SU-DHL-6 (cell line): Measurements from ENCODE around the gene UGT2B15.
"Not testable (repeated sequence)": the region's sequence is repeated elsewhere in the genome, so short reads cannot be mapped to it uniquely, and the experiment has no call there.

Source experiments
- EZH2phosphoT487 ChIP-seq: fragments of 200-600 bp; sonication (generic), shearing (Covaris generic); conservative IDR thresholded peaks from 2 replicates; pipeline ENCODE4 v1.6.1; 2018; ENCODE audit warnings: mild to moderate bottlenecking, antibody characterized with exemption, low read length, moderate library complexity, mixed read lengths
- TF ChIP-seq, protein P1 (sequence below): fragments of 200-600 bp; sonication (generic); IDR thresholded peaks from one replicate; pipeline ENCODE4 v1.5.1; 2017; ENCODE audit warnings: antibody characterized with exemption, mild to moderate bottlenecking, low read length, moderate library complexity; ENCODE audit not compliant: insufficient read depth, poor library complexity, severe bottlenecking

DNA sequence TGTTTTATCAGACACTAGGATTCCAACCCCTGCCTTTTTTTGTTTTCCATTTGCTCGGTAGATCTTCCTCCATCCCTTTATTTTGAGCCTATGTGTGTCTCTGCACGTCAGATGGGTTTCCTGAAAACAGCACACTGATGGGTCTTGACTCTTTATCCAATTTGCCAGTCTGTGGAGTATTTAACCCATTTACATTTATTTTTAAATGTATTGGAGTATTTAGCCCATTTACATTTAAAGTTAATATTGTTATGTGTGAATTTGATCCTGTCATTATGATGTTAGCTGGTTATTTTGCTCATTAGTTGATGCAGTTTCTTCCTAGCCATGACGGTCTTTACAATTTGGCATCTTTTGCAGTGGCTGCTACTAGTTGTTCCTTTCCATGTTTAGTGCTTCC is 10.8 kb upstream of the UGT2B15 start:
- TF ChIP-seq, protein P1, sequence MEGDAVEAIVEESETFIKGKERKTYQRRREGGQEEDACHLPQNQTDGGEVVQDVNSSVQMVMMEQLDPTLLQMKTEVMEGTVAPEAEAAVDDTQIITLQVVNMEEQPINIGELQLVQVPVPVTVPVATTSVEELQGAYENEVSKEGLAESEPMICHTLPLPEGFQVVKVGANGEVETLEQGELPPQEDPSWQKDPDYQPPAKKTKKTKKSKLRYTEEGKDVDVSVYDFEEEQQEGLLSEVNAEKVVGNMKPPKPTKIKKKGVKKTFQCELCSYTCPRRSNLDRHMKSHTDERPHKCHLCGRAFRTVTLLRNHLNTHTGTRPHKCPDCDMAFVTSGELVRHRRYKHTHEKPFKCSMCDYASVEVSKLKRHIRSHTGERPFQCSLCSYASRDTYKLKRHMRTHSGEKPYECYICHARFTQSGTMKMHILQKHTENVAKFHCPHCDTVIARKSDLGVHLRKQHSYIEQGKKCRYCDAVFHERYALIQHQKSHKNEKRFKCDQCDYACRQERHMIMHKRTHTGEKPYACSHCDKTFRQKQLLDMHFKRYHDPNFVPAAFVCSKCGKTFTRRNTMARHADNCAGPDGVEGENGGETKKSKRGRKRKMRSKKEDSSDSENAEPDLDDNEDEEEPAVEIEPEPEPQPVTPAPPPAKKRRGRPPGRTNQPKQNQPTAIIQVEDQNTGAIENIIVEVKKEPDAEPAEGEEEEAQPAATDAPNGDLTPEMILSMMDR: not testable (repeated sequence)
- TF ChIP-seq EZH2phosphoT487: not testable (repeated sequence)
